Measurements from ENCODE around the gene KLK13.

KLK13 gene

DNA sequence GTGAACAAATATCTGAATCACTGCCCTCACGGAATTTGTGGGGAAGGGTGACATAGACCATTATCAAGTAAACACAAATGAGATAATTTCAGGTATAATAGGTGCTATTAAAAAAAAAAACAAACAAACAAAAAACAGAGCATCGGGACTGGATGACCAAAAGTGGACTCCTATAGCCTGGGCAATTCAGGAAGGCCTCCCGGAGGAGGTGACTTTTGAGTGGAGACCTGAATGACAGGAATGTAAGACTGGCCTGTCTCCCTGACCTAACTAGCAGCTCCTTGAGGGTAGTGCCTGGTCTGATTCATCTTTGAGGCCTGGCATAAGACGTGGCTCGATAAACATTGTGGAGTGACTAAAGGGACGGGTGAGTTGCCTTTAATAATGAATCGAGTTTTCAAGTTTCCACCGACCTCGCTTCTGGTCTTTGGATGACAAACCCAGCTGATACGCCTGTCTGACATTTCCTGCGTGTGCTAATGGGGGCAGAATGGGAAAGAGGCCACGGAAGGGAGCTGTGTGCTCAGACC is 52.2 kb downstream of the KLK13 start:
- H3K36me3 ChIP-seq: no peaks in the 10 kb centered on the region
- H3K27me3 ChIP-seq: peaks cover 22% of the 10 kb centered on the region
- H3K4me1 ChIP-seq: no peaks in the 10 kb centered on the region
- TF ChIP-seq, protein P1, sequence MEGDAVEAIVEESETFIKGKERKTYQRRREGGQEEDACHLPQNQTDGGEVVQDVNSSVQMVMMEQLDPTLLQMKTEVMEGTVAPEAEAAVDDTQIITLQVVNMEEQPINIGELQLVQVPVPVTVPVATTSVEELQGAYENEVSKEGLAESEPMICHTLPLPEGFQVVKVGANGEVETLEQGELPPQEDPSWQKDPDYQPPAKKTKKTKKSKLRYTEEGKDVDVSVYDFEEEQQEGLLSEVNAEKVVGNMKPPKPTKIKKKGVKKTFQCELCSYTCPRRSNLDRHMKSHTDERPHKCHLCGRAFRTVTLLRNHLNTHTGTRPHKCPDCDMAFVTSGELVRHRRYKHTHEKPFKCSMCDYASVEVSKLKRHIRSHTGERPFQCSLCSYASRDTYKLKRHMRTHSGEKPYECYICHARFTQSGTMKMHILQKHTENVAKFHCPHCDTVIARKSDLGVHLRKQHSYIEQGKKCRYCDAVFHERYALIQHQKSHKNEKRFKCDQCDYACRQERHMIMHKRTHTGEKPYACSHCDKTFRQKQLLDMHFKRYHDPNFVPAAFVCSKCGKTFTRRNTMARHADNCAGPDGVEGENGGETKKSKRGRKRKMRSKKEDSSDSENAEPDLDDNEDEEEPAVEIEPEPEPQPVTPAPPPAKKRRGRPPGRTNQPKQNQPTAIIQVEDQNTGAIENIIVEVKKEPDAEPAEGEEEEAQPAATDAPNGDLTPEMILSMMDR (IDR thresholded peaks at IDR 0.05; ENCODE audit: low read depth, low read length): no peak
- H3K4me3 ChIP-seq (ENCODE audit: low read depth, low read length): no peak overlapping the region
- DNase-seq: no peak
- no peaks in the 10 kb centered on the region for H3K9me3 ChIP-seq

GRCh38 chr19:51010066-51010795 is 54.7 kb downstream of the KLK13 start:
- H3K9me3 ChIP-seq: no peaks in the 10 kb centered on the region
- DNase-seq: no peak
- H3K36me3 ChIP-seq: no peaks in the 10 kb centered on the region
- TF ChIP-seq, protein P1 (IDR thresholded peaks at IDR 0.05; ENCODE audit: low read depth, low read length): no peak
- H3K4me1 ChIP-seq: no peaks in the 10 kb centered on the region
- H3K4me3 ChIP-seq (ENCODE audit: low read depth, low read length): no peak overlapping the region
- H3K27me3 ChIP-seq: peaks cover 16% of the 10 kb centered on the region

- no peak for DNase-seq
- no peak overlapping the region for H3K4me3 ChIP-seq (ENCODE audit: low read depth, low read length)
- H3K27me3 ChIP-seq: peaks cover 16% of the 10 kb centered on the region
- H3K36me3 ChIP-seq: no peaks in the 10 kb centered on the region
- no peaks in the 10 kb centered on the region for H3K9me3 ChIP-seq
- TF ChIP-seq, protein P1 (IDR thresholded peaks at IDR 0.05; ENCODE audit: low read depth, low read length): no peak
- H3K4me1 ChIP-seq: no peaks in the 10 kb centered on the region
Measured at GRCh38 chr19:51009061-51009891, 55.6 kb downstream of the KLK13 start.

DNA sequence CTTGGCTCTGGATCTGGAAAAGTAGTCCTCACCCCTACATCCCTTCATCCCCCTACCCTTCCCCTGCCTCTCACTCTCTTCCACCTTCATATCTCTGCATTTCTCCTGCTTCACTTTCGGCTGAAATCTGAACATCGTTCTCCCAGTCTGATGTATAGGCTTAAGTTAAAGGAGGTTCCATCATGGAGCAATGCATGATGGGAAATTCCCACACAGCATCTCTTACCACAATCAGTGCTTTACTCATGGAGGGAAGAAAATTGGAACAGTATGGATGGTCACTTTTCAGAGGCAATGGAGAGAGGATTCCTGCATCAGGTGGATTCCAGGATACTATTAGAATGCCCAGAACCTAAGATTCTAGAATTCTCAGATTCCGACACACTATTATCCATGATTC is 57.4 kb downstream of the KLK13 start:
- no peak for DNase-seq
- H3K4me3 ChIP-seq (ENCODE audit: low read depth, low read length): no peak overlapping the region
- TF ChIP-seq, protein P1 (IDR thresholded peaks at IDR 0.05; ENCODE audit: low read depth, low read length): no peak
- no peaks in the 10 kb centered on the region for H3K4me1 ChIP-seq
- no peaks in the 10 kb centered on the region for H3K36me3 ChIP-seq
- peaks cover 16% of the 10 kb centered on the region for H3K27me3 ChIP-seq
- H3K9me3 ChIP-seq: no peaks in the 10 kb centered on the region

DNA sequence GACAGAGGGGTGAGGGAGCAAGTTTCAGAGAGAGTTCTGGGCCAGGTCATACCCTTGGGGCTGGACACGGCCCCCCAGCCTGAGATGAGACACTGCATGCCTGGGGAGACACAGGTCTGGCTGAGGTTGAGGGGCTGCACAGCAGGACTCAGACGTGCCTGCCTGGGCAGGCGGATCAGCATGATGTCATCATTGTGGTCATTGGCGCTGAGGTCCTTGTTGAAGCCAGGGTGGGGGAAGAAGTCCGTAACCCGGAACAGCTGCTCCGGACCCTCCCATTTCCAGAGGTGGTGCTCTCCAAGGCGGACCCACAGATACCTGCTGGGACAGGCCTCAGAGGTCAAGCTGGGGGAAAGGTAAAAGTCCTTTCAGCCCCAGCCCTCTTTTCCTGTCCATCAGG is 58.5 kb downstream of the KLK13 start:
- Histone ChIP-seq H3K4me1 (no peaks in the 10 kb centered on the region), H3K36me3 (no peaks in the 10 kb centered on the region), H3K27me3 (peaks cover 16% of the 10 kb centered on the region), H3K4me3 (ENCODE audit: low read depth, low read length) (no peak overlapping the region), H3K9me3 (no peaks in the 10 kb centered on the region)
- TF ChIP-seq, protein P1 (IDR thresholded peaks at IDR 0.05; ENCODE audit: low read depth, low read length): no peak
- no peak for DNase-seq

All from BE2C (cell line).